Neural progenitor cell (in vitro differentiated cells): ENCODE data around the gene SLC9A5. TPM values are rescaled to one million over a fixed set of nuclear protein-coding genes. Genes with fewer than 3 reads are reported as not detected.

Experiments
- DNase-seq: peaks from one replicate; pipeline ENCODE4 v3.0.0-alpha.2; 2016; ENCODE audit warnings: low spot score
- H2AFZ ChIP-seq: fragments of 200-600 bp; sonication (generic); replicated peaks from 2 replicates; pipeline ENCODE4 v1.6.1; 2016; ENCODE audit warnings: antibody characterized with exemption
- H3F3A ChIP-seq: fragments of 200-600 bp; sonication (generic); 2 replicates; pipeline ENCODE4 v1.6.1; 2016; ENCODE audit warnings: antibody characterized with exemption, low read depth
- H3K27ac ChIP-seq: fragments of 200-600 bp; sonication (generic); 2 replicates; pipeline ENCODE4 v1.5.1; 2016; ENCODE audit warnings: mild to moderate bottlenecking
- H3K27me3 ChIP-seq: fragments of 200-600 bp; sonication (generic); 2 replicates; pipeline ENCODE4 v1.6.1; 2016; ENCODE audit warnings: mild to moderate bottlenecking, moderate library complexity
- H3K36me3 ChIP-seq: fragments of 200-600 bp; sonication (generic); 2 replicates; pipeline ENCODE4 v1.5.1; 2016
- H3K4me1 ChIP-seq: fragments of 200-600 bp; sonication (generic); 2 replicates; pipeline ENCODE4 v1.6.1; 2016; ENCODE audit warnings: mixed run types
- H3K4me2 ChIP-seq: fragments of 200-600 bp; sonication (generic); 2 replicates; pipeline ENCODE4 v1.6.1; 2016
- H3K4me3 ChIP-seq: fragments of 200-600 bp; sonication (generic); 2 replicates; pipeline ENCODE4 v1.5.1; 2016
- H3K79me2 ChIP-seq: fragments of 200-600 bp; sonication (generic); 2 replicates; pipeline ENCODE4 v1.6.1; 2016; ENCODE audit warnings: low read depth
- H3K9ac ChIP-seq: fragments of 200-600 bp; sonication (generic); 2 replicates; pipeline ENCODE4 v1.6.1; 2016
- H3K9me3 ChIP-seq: fragments of 200-600 bp; sonication (generic); 2 replicates; pipeline ENCODE4 v1.5.1; 2016; ENCODE audit warnings: low read depth
- H4K20me1 ChIP-seq: fragments of 200-600 bp; sonication (generic); 2 replicates; pipeline ENCODE4 v1.6.1; 2016; ENCODE audit warnings: low read depth
- H3K27ac Mint-ChIP-seq: 3 replicates; pipeline ENCODE4 v1.8.0; 2021; ENCODE audit warnings: mixed read lengths
- H3K27me3 Mint-ChIP-seq: 2 replicates; pipeline ENCODE4 v1.8.0; 2022; ENCODE audit warnings: low read depth, mild to moderate bottlenecking, inconsistent platforms, moderate library complexity, mixed read lengths; ENCODE audit not compliant: insufficient read depth
- H3K36me3 Mint-ChIP-seq: 3 replicates; pipeline ENCODE4 v1.8.0; 2021; ENCODE audit warnings: mixed read lengths
- H3K4me1 Mint-ChIP-seq: 3 replicates; pipeline ENCODE4 v1.8.0; 2021; ENCODE audit warnings: mixed read lengths
- H3K4me3 Mint-ChIP-seq: 3 replicates; pipeline ENCODE4 v1.8.0; 2021; ENCODE audit warnings: mild to moderate bottlenecking, moderate library complexity, mixed read lengths
- H3K9me3 Mint-ChIP-seq: 3 replicates; pipeline ENCODE4 v1.8.0; 2020; ENCODE audit warnings: mixed read lengths
- CTCF ChIP-seq: fragments of 200-600 bp; sonication (generic); IDR thresholded peaks from 2 replicates; pipeline ENCODE4 v1.5.1; 2017; ENCODE audit warnings: antibody characterized with exemption, mild to moderate bottlenecking
- EZH2 ChIP-seq: fragments of 200-600 bp; sonication (generic); IDR thresholded peaks from 2 replicates; pipeline ENCODE4 v1.6.1; 2017; ENCODE audit warnings: antibody characterized with exemption, mild to moderate bottlenecking, moderate library complexity
- EZH2phosphoT487 ChIP-seq: fragments of 200-600 bp; sonication (generic); IDR thresholded peaks from 2 replicates; pipeline ENCODE4 v1.6.1; 2017; ENCODE audit warnings: antibody characterized with exemption
- total RNA-seq: library from RNA; depleted of rRNA; stranded (reverse); fragments of >200 nt; gene quantifications from 2 replicates; pipeline ENCODE4 v1.2.3, GENCODE V29; 2015; ENCODE audit warnings: low replicate concordance

The SLC9A5 gene
- total RNA-seq, 1 donor from 2014 or later: 2.5 TPM

GRCh38 chr16:67299269-67299668 is 50.5 kb downstream of the SLC9A5 start:
- Mint-ChIP-seq H3K27me3 (no peaks in the 10 kb centered on the region), H3K4me1 (peaks cover 4% of the 10 kb centered on the region), H3K36me3 (no peaks in the 10 kb centered on the region), H3K27ac (no peak overlapping the region), H3K4me3 (no peak overlapping the region), H3K9me3 (peaks cover 2% of the 10 kb centered on the region)
- Histone ChIP-seq H3K4me1 (no peaks in the 10 kb centered on the region), H3K9me3 (no peaks in the 10 kb centered on the region), H3K79me2 (no peaks in the 10 kb centered on the region), H3K4me2 (no peak overlapping the region), H4K20me1 (no peaks in the 10 kb centered on the region), H3F3A (no peaks in the 10 kb centered on the region), H3K36me3 (no peaks in the 10 kb centered on the region), H3K4me3 (no peak overlapping the region), H2AFZ (no peak overlapping the region), H3K9ac (no peak overlapping the region), H3K27me3 (peaks cover 6% of the 10 kb centered on the region), H3K27ac (no peak overlapping the region)
- TF ChIP-seq EZH2phosphoT487 (no peak), EZH2 (no peak), CTCF (no peak)
- DNase-seq: no peak

- Mint-ChIP-seq H3K4me3 (no peak overlapping the region), H3K36me3 (no peaks in the 10 kb centered on the region), H3K9me3 (peaks cover 2% of the 10 kb centered on the region), H3K27ac (peak overlapping the region; percentile 12), H3K27me3 (no peaks in the 10 kb centered on the region), H3K4me1 (no peaks in the 10 kb centered on the region)
- H3K27ac ChIP-seq: no peak overlapping the region
- H3K36me3 ChIP-seq: no peaks in the 10 kb centered on the region
- no peaks in the 10 kb centered on the region for H3K79me2 ChIP-seq
- H3K4me1 ChIP-seq: no peaks in the 10 kb centered on the region
- TF ChIP-seq EZH2phosphoT487 (no peak), CTCF (no peak), EZH2 (no peak)
- DNase-seq: no peak
- no peaks in the 10 kb centered on the region for H3F3A ChIP-seq
- H3K4me2 ChIP-seq: no peak overlapping the region
- peaks cover 8% of the 10 kb centered on the region for H3K27me3 ChIP-seq
- no peak overlapping the region for H3K9ac ChIP-seq
- no peak overlapping the region for H3K4me3 ChIP-seq
- no peak overlapping the region for H2AFZ ChIP-seq
- H4K20me1 ChIP-seq: no peaks in the 10 kb centered on the region
- H3K9me3 ChIP-seq: no peaks in the 10 kb centered on the region
These were observed 52.5 kb downstream of the SLC9A5 start for GRCh38 chr16:67301080-67301782.

- no peak for DNase-seq
- Histone ChIP-seq H3K4me1 (no peaks in the 10 kb centered on the region), H3K9me3 (no peaks in the 10 kb centered on the region), H3K27me3 (peaks cover 6% of the 10 kb centered on the region), H3K4me2 (no peak overlapping the region), H3K79me2 (no peaks in the 10 kb centered on the region), H2AFZ (no peak overlapping the region), H3K9ac (no peak overlapping the region), H4K20me1 (no peaks in the 10 kb centered on the region), H3K4me3 (no peak overlapping the region), H3K27ac (no peak overlapping the region), H3K36me3 (no peaks in the 10 kb centered on the region), H3F3A (no peaks in the 10 kb centered on the region)
- Mint-ChIP-seq H3K4me3 (no peak overlapping the region), H3K9me3 (peaks cover 2% of the 10 kb centered on the region), H3K27ac (no peak overlapping the region), H3K27me3 (no peaks in the 10 kb centered on the region), H3K36me3 (no peaks in the 10 kb centered on the region), H3K4me1 (no peaks in the 10 kb centered on the region)
- TF ChIP-seq CTCF (no peak), EZH2phosphoT487 (no peak), EZH2 (no peak)
These were observed 53.3 kb downstream of the SLC9A5 start for GRCh38 chr16:67302076-67302475.
